Trophoblast cell (in vitro differentiated cells and primary cell): Measurements from ENCODE around the gene SPAG5.

Source experiments
- DNase-seq, 2 donors: peaks; one replicate each; pipeline ENCODE4 v3.0.0-alpha.2; 2016
- H2AFZ ChIP-seq: 2 replicates; pipeline ENCODE4 v1.6.1; 2013; ENCODE audit warnings: low read length, moderate library complexity, mild to moderate bottlenecking; ENCODE audit not compliant: insufficient read depth, poor library complexity
- H2AK5ac ChIP-seq: 2 replicates; pipeline ENCODE4 v1.6.1; 2013; ENCODE audit warnings: mild to moderate bottlenecking, low read length
- H2BK120ac ChIP-seq: 2 replicates; pipeline ENCODE4 v1.6.1; 2013; ENCODE audit warnings: low read length, mild to moderate bottlenecking, moderate library complexity; ENCODE audit not compliant: insufficient read depth, poor library complexity
- H2BK12ac ChIP-seq: 2 replicates; pipeline ENCODE4 v1.6.1; 2013; ENCODE audit warnings: mild to moderate bottlenecking, low read length, moderate library complexity
- H2BK5ac ChIP-seq: 2 replicates; pipeline ENCODE4 v1.6.1; 2013; ENCODE audit warnings: low read length, low read depth, moderate library complexity, mild to moderate bottlenecking; ENCODE audit not compliant: poor library complexity
- H3K14ac ChIP-seq: 2 replicates; pipeline ENCODE4 v1.6.1; 2013; ENCODE audit warnings: mild to moderate bottlenecking, low read length
- H3K18ac ChIP-seq: 2 replicates; pipeline ENCODE4 v1.6.1; 2013; ENCODE audit warnings: mild to moderate bottlenecking, low read length
- H3K23ac ChIP-seq: 2 replicates; pipeline ENCODE4 v1.6.1; 2013; ENCODE audit warnings: low read length
- H3K27ac ChIP-seq: 2 replicates; pipeline ENCODE4 v1.5.1; 2013; ENCODE audit warnings: low read depth, mild to moderate bottlenecking, inconsistent platforms, low read length, moderate library complexity
- H3K27me3 ChIP-seq: 2 replicates; pipeline ENCODE4 v1.6.1; 2013; ENCODE audit warnings: inconsistent platforms, mild to moderate bottlenecking, low read length, moderate library complexity; ENCODE audit not compliant: insufficient read depth
- H3K36me3 ChIP-seq, 2 experiments: 1 replicate in 1 of 2; 2 replicates in 1 of 2; pipeline ENCODE4 v1.6.1; 2013; ENCODE audit warnings: low read length in 2 of 2, mild to moderate bottlenecking in 2 of 2, moderate library complexity in 1 of 2; ENCODE audit not compliant: insufficient read depth in 2 of 2, control insufficient read depth in 1 of 2
- H3K4ac ChIP-seq: 2 replicates; pipeline ENCODE4 v1.6.1; 2013; ENCODE audit warnings: low read depth, mild to moderate bottlenecking, low read length, moderate library complexity
- H3K4me1 ChIP-seq, 2 experiments: 1 replicate in 1 of 2; 2 replicates in 1 of 2; pipeline ENCODE4 v1.6.1; 2013; ENCODE audit warnings: low read length in 2 of 2, mild to moderate bottlenecking in 2 of 2, moderate library complexity in 1 of 2; ENCODE audit not compliant: insufficient read depth in 2 of 2, control insufficient read depth in 1 of 2
- H3K4me2 ChIP-seq: 2 replicates; pipeline ENCODE4 v1.6.1; 2013; ENCODE audit warnings: inconsistent platforms, mild to moderate bottlenecking, low read length, moderate library complexity
- H3K4me3 ChIP-seq: 2 replicates; pipeline ENCODE4 v1.5.1; 2013; ENCODE audit warnings: mild to moderate bottlenecking, low read depth, low read length, inconsistent platforms
- H3K79me1 ChIP-seq: one replicate; pipeline ENCODE4 v1.6.1; 2013; ENCODE audit warnings: low read length
- H3K79me2 ChIP-seq: 2 replicates; pipeline ENCODE4 v1.6.1; 2013; ENCODE audit warnings: low read length, mild to moderate bottlenecking; ENCODE audit not compliant: control insufficient read depth, insufficient read depth, poor library complexity
- H3K9ac ChIP-seq: 2 replicates; pipeline ENCODE4 v1.6.1; 2013; ENCODE audit warnings: mild to moderate bottlenecking, low read length
- H3K9me3 ChIP-seq: 2 replicates; pipeline ENCODE4 v1.6.1; 2013; ENCODE audit warnings: low read depth, mild to moderate bottlenecking, control low read depth, inconsistent platforms, low read length; ENCODE audit not compliant: insufficient read depth
- H4K12ac ChIP-seq: 2 replicates; pipeline ENCODE4 v1.6.1; 2013; ENCODE audit warnings: low read depth, mild to moderate bottlenecking, low read length, moderate library complexity
- H4K8ac ChIP-seq: 2 replicates; pipeline ENCODE4 v1.6.1; 2013; ENCODE audit warnings: low read depth, mild to moderate bottlenecking, low read length, moderate library complexity
- H4K91ac ChIP-seq: one replicate; pipeline ENCODE4 v1.6.1; 2013; ENCODE audit warnings: low read depth, mild to moderate bottlenecking, low read length, moderate library complexity
- WGBS: extraction: QIAGEN DNeasy Blood & Tissue Kit; methylation state at CpG from one replicate; pipeline ENCODE4 v1.1.7; 2013; ENCODE audit warnings: missing lambda C conversion rate; ENCODE audit not compliant: insufficient read length, insufficient coverage; ENCODE audit errors: extremely low coverage; 5-methylcytosine and 5-hydroxymethylcytosine counted together

SPAG5 gene

GRCh38 chr17:28545141-28545503 lies 53.7 kb downstream of the SPAG5 start:
- no peak overlapping the region for H3K4ac ChIP-seq
- H3K23ac ChIP-seq = no peak overlapping the region
- no peak overlapping the region for H3K4me2 ChIP-seq
- no peak for DNase-seq
- peaks cover 10 to 15% of the 10 kb centered on the region in 2 experiments for H3K36me3 ChIP-seq
- H4K8ac ChIP-seq = no peak overlapping the region
- H2BK120ac ChIP-seq = no peak overlapping the region
- no peaks in the 10 kb centered on the region for H3K4me1 ChIP-seq
- H2BK5ac ChIP-seq = no peak overlapping the region
- no peak overlapping the region for H2BK12ac ChIP-seq
- H3K9ac ChIP-seq = no peak overlapping the region
- H3K9me3 ChIP-seq = peaks cover 2% of the 10 kb centered on the region
- H3K4me3 ChIP-seq = no peak overlapping the region
- no peaks in the 10 kb centered on the region for H3K79me2 ChIP-seq
- no peak overlapping the region for H2AK5ac ChIP-seq
- WGBS = no CpG with 5 or more reads among the region's 2 CpGs
- no peaks in the 10 kb centered on the region for H3K79me1 ChIP-seq
- no peaks in the 10 kb centered on the region for H3K27me3 ChIP-seq
- no peak overlapping the region for H2AFZ ChIP-seq
- H3K14ac ChIP-seq = no peak overlapping the region
- H4K12ac ChIP-seq = no peak overlapping the region
- no peak overlapping the region for H4K91ac ChIP-seq
- no peak overlapping the region for H3K27ac ChIP-seq
- no peak overlapping the region for H3K18ac ChIP-seq

GRCh38 chr17:28544402-28545140 lies 54.3 kb downstream of the SPAG5 start:
- Histone ChIP-seq H2BK120ac (no peak overlapping the region), H3K4me2 (no peak overlapping the region), H3K18ac (no peak overlapping the region), H2BK5ac (no peak overlapping the region), H4K12ac (no peak overlapping the region), H3K14ac (no peak overlapping the region), H3K36me3 (peaks cover 10 to 15% of the 10 kb centered on the region in 2 experiments), H3K4me1 (no peaks in the 10 kb centered on the region), H3K79me2 (no peaks in the 10 kb centered on the region), H3K79me1 (no peaks in the 10 kb centered on the region), H3K4ac (no peak overlapping the region), H2AK5ac (no peak overlapping the region), H2AFZ (no peak overlapping the region), H4K91ac (no peak overlapping the region), H2BK12ac (no peak overlapping the region), H4K8ac (no peak overlapping the region), H3K27ac (no peak overlapping the region), H3K27me3 (no peaks in the 10 kb centered on the region), H3K4me3 (no peak overlapping the region), H3K9ac (no peak overlapping the region), H3K23ac (no peak overlapping the region), H3K9me3 (peaks cover 2% of the 10 kb centered on the region)
- DNase-seq = no peak
- WGBS = no CpG with 5 or more reads among the region's 4 CpGs

GRCh38 chr17:28541439-28541838 lies 57.4 kb downstream of the SPAG5 start:
- Histone ChIP-seq H3K4me1 (no peaks in the 10 kb centered on the region), H2BK5ac (no peak overlapping the region), H4K91ac (no peak overlapping the region), H3K4ac (no peak overlapping the region), H3K27me3 (no peaks in the 10 kb centered on the region), H3K18ac (no peak overlapping the region), H2AFZ (no peak overlapping the region), H3K9me3 (peaks cover 2% of the 10 kb centered on the region), H3K36me3 (peaks cover 0 to under 1% of the 10 kb centered on the region in 2 experiments), H3K79me1 (no peaks in the 10 kb centered on the region), H4K12ac (no peak overlapping the region), H3K4me2 (no peak overlapping the region), H3K79me2 (no peaks in the 10 kb centered on the region), H3K23ac (no peak overlapping the region), H2BK12ac (no peak overlapping the region), H3K4me3 (no peak overlapping the region), H2AK5ac (no peak overlapping the region), H3K9ac (no peak overlapping the region), H4K8ac (no peak overlapping the region), H2BK120ac (no peak overlapping the region), H3K27ac (no peak overlapping the region), H3K14ac (no peak overlapping the region)
- peak in 1 of 2 donors; percentile 28 for DNase-seq
- no CpG with 5 or more reads among the region's 4 CpGs for WGBS

- Histone ChIP-seq H3K14ac (no peak overlapping the region), H2AFZ (no peak overlapping the region), H2BK12ac (no peak overlapping the region), H3K79me2 (no peaks in the 10 kb centered on the region), H3K9ac (no peak overlapping the region), H3K79me1 (no peaks in the 10 kb centered on the region), H3K27ac (no peak overlapping the region), H3K4me3 (no peak overlapping the region), H4K8ac (no peak overlapping the region), H3K27me3 (no peaks in the 10 kb centered on the region), H2AK5ac (no peak overlapping the region), H2BK120ac (no peak overlapping the region), H3K23ac (no peak overlapping the region), H3K18ac (no peak overlapping the region), H3K36me3 (no peaks in the 10 kb centered on the region), H2BK5ac (no peak overlapping the region), H3K4me2 (no peak overlapping the region), H3K4ac (no peak overlapping the region), H3K9me3 (peaks cover 2% of the 10 kb centered on the region), H3K4me1 (no peaks in the 10 kb centered on the region), H4K91ac (no peak overlapping the region), H4K12ac (no peak overlapping the region)
- no peak for DNase-seq
- WGBS = no CpG with 5 or more reads among the region's 4 CpGs
Measured at GRCh38 chr17:28540231-28540630, 58.6 kb downstream of the SPAG5 start.
